T-cell (primary cell): ENCODE results near the gene SLC17A5. TPM values are rescaled to one million over a fixed set of nuclear protein-coding genes. Genes with fewer than 3 reads are reported as not detected.
"Not testable (repeated sequence)": the region's sequence is repeated elsewhere in the genome, so short reads cannot be mapped to it uniquely, and the experiment has no call there.

Source experiments
- ATAC-seq, 4 experiments: fragments of 200-7000 bp in 3 of 4; fragments of 150-1000 bp in 1 of 4; cut with Tn5 transposase; replicated peaks in 1 of 4; 1 replicate in 3 of 4; 2 replicates in 1 of 4; pipeline ENCODE4 v1.10.0; 2021; ENCODE audit warnings: moderate library complexity in 3 of 4, mild to moderate bottlenecking in 2 of 4, moderate number of reproducible peaks in 1 of 4
- CTCF ChIA-PET, 2 donors: fragments of 300-600 bp; sonication (Branson Sonifier 250); formaldehyde crosslinking; loops; one replicate each; lab custom pipeline; 2022; ENCODE audit warnings: antibody characterized with exemption in 2 of 2; lab: Charles Lee
- POLR2A ChIA-PET, 2 donors: fragments of 300-600 bp; sonication (Branson Sonifier 250); formaldehyde crosslinking; loops; one replicate each; lab custom pipeline; 2022; ENCODE audit warnings: antibody characterized with exemption in 2 of 2; lab: Charles Lee
- DNase-seq, 35 experiments: peaks; one replicate each; pipeline versions ENCODE4 v3.0.0 to v3.0.0-alpha.2; 2013 to 2023
- H3K27ac ChIP-seq: one replicate; pipeline ENCODE4 v1.5.1; 2013; ENCODE audit warnings: low read length
- H3K27me3 ChIP-seq, 2 experiments: replicated peaks in 1 of 2; 1 replicate in 1 of 2; 2 replicates in 1 of 2; pipeline versions ENCODE4 v1.6.1 to v1.7.0; 2013; ENCODE audit warnings: low read length in 1 of 2, mixed read lengths in 1 of 2; ENCODE audit not compliant: control insufficient read depth in 2 of 2, insufficient read depth in 2 of 2; ENCODE audit errors: extremely low read depth in 1 of 2
- H3K36me3 ChIP-seq, 2 donors: 1 replicate in 1 of 2; 2 replicates in 1 of 2; pipeline versions ENCODE4 v1.6.1 to v1.7.0; 2013; ENCODE audit warnings: low read length in 1 of 2; ENCODE audit not compliant: control insufficient read depth in 2 of 2, insufficient read depth in 1 of 2; ENCODE audit errors: extremely low read depth in 1 of 2
- H3K4me1 ChIP-seq, 2 experiments: 1 replicate in 1 of 2; 2 replicates in 1 of 2; pipeline versions ENCODE4 v1.6.1 to v1.7.0; 2013; ENCODE audit warnings: low read length in 2 of 2, mixed read lengths in 1 of 2; ENCODE audit not compliant: insufficient read depth in 2 of 2, control insufficient read depth in 1 of 2; ENCODE audit errors: extremely low read depth in 1 of 2
- H3K4me3 ChIP-seq, 2 donors: 1 replicate in 1 of 2; 2 replicates in 1 of 2; pipeline versions ENCODE4 v1.5.1 to v1.7.0; 2013; ENCODE audit warnings: mild to moderate bottlenecking in 2 of 2, low read length in 1 of 2, moderate library complexity in 1 of 2; ENCODE audit not compliant: control insufficient read depth in 1 of 2; ENCODE audit errors: extremely low read depth in 1 of 2
- H3K9me3 ChIP-seq: 2 replicates; pipeline ENCODE4 v1.7.0; 2013
- H3K27ac Mint-ChIP-seq, 2 donors: one replicate each; pipeline ENCODE4 v1.8.0; 2020 to 2021; ENCODE audit warnings: mild to moderate bottlenecking in 2 of 2, mixed read lengths in 2 of 2
- H3K27me3 Mint-ChIP-seq, 2 donors: one replicate each; pipeline ENCODE4 v1.8.0; 2021 to 2022; ENCODE audit warnings: mixed read lengths in 2 of 2
- H3K36me3 Mint-ChIP-seq: one replicate; pipeline ENCODE4 v1.8.0; 2021; ENCODE audit warnings: mixed read lengths
- H3K4me1 Mint-ChIP-seq, 3 donors: one replicate each; pipeline ENCODE4 v1.8.0; 2020 to 2022; ENCODE audit warnings: mixed read lengths in 3 of 3, mild to moderate bottlenecking in 1 of 3
- H3K4me3 Mint-ChIP-seq, 3 donors: one replicate each; pipeline ENCODE4 v1.8.0; 2020 to 2022; ENCODE audit warnings: mild to moderate bottlenecking in 3 of 3, mixed read lengths in 3 of 3, moderate library complexity in 3 of 3
- H3K9me3 Mint-ChIP-seq, 3 donors: one replicate each; pipeline ENCODE4 v1.8.0; 2020 to 2022; ENCODE audit warnings: mixed read lengths in 3 of 3
- WGBS: methylation state at CpG from one replicate; pipeline ENCODE4 v1.1.5; 2013; ENCODE audit warnings: missing lambda C conversion rate; ENCODE audit not compliant: insufficient coverage; 5-methylcytosine and 5-hydroxymethylcytosine counted together
- total RNA-seq, 35 experiments: library from RNA in 6 of 35; stranded (reverse) in 6 of 35; fragments of 120-200 nt in 1 of 35; gene quantifications; one replicate each; pipeline versions ENCODE4 v1.2.1 to v1.2.4 and lab custom pipeline; 2013 to 2026

Gene SLC17A5
- total RNA-seq, 5 donors from 2014 or later (not counting 1 experiment from before 2014, with no cell fraction given) = 6.4 to 15.0 (median 9.4) TPM

DNA sequence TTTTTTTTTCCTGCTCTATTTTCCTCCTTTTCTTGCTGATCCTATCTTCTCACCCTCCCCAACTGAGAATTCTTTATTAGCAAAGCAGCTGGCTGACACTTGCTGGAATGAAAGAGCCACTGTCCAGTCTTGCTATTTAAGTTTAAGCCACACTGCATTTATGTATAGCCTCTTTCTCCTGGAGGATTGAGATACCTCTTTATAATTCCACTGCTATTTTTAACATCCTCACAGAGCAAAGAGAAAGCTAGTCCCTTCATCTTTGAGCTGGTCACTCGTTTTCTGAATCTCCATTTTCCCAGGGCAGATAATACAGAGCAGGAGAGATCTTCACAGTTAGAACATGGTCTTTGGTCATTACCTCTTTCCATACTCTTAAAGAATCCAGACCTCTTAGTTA, 97.0 kb downstream of the SLC17A5 start:
- Mint-ChIP-seq H3K4me1 (peaks cover 0 to 3% (median 0%) of the 10 kb centered on the region in 3 donors), H3K27ac (no peak overlapping the region), H3K36me3 (no peaks in the 10 kb centered on the region), H3K9me3 (no peaks in the 10 kb centered on the region), H3K4me3 (no peak overlapping the region), H3K27me3 (no peaks in the 10 kb centered on the region)
- Histone ChIP-seq H3K4me1 (no peaks in the 10 kb centered on the region), H3K9me3 (no peaks in the 10 kb centered on the region), H3K27me3 (no peaks in the 10 kb centered on the region), H3K36me3 (no peaks in the 10 kb centered on the region), H3K27ac (no peak overlapping the region), H3K4me3 (no peak overlapping the region)
- ChIA-PET POLR2A (interaction anchor here in 1 of 2 donors (0.7 to 0.9 kb wide), 2 partner anchors 44 to 74 kb away, joined by 3 to 4 read pairs; no protein-coding TSS in a partner anchor), CTCF (interaction anchor here in 1 of 2 donors (0.8 to 1.4 kb wide), 3 partner anchors 8 to 29 kb away, joined by 3 to 7 read pairs (median 3); no protein-coding TSS in a partner anchor)
- no CpG with 5 or more reads among the region's 1 CpG for WGBS
- no peak for DNase-seq
- ATAC-seq = no peak

GRCh38 chr6:73555380-73555949, 98.3 kb downstream of the SLC17A5 start:
- H3K27ac ChIP-seq, H3K4me1 Mint-ChIP-seq, ATAC-seq, POLR2A ChIA-PET, DNase-seq, H3K36me3 ChIP-seq, H3K27me3 ChIP-seq, H3K27me3 Mint-ChIP-seq, H3K36me3 Mint-ChIP-seq, H3K4me3 ChIP-seq, H3K9me3 ChIP-seq, H3K27ac Mint-ChIP-seq, H3K4me1 ChIP-seq, H3K9me3 Mint-ChIP-seq, H3K4me3 Mint-ChIP-seq: not testable (repeated sequence)
- CTCF ChIA-PET = interaction anchor here in 1 of 2 donors (0.7 kb wide), 1 partner anchor 42 kb away, joined by 4 read pairs; no protein-coding TSS in a partner anchor
- WGBS = 100% methylated on average over 1 of the region's 11 CpGs

GRCh38 chr6:73551115-73551514, 102.7 kb downstream of the SLC17A5 start:
- 100% methylated on average over 1 of the region's 4 CpGs for WGBS
- POLR2A ChIA-PET, CTCF ChIA-PET: not testable (repeated sequence)

DNA sequence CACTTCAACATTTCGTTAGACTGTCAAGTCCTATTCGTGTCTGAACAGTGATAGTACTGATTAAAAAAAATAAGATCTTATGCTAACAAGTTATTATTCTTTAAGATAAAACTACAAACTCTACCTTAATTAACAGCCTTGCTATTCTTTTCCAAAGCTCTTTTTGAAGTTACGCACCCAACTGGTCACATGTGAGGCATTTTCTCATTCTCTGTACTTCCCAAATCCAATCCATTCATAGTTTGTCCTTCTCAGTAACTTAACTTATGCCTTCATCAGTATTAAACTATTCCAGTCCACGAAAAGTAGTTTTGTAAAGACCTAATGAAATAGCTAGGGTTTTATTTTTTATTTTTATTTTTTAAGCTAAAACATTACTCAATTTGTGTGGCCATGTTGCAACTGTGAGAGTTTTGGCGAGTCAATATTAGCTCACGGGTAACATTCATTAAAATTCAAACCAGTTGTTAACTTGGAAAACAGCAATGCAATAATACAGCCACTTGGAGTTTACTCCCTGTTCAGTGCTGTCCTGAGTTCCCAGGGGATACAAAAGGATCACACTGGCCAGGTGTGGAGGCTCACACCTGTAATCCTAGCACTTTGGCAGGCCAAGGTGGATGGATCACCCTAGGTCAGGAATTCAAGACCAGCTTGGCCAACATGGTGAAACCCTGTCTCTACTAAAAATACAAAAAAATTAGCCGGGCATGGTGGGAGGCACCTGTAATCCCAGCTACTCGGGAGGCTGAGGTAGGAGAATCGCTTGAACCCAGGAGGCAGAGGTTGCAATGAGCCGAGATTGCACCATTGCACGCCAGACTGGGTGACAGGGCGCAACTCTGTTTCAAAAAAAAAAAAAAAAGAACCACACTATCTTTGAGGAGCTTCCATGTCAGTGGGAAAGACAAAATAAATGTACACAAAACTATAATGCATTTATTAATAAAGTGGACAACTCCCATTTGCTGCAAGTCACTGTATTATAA, 105.0 kb downstream of the SLC17A5 start:
- ATAC-seq = no peak
- Mint-ChIP-seq H3K36me3 (no peaks in the 10 kb centered on the region), H3K27me3 (no peaks in the 10 kb centered on the region), H3K9me3 (no peaks in the 10 kb centered on the region), H3K27ac (no peak overlapping the region), H3K4me1 (no peaks in the 10 kb centered on the region), H3K4me3 (no peak overlapping the region)
- CTCF ChIA-PET = interaction anchor here (0.6 to 1.0 kb wide), 4 partner anchors 9 to 659 kb away, joined by 3 read pairs; no protein-coding TSS in a partner anchor
- peaks cover 0 to 2% of the 10 kb centered on the region in 2 experiments for H3K27me3 ChIP-seq
- H3K36me3 ChIP-seq = no peaks in the 10 kb centered on the region
- H3K9me3 ChIP-seq = no peaks in the 10 kb centered on the region
- POLR2A ChIA-PET = interaction anchor here in 1 of 2 donors (0.6 to 0.7 kb wide), 3 partner anchors 21 to 93 kb away, joined by 5 to 8 read pairs (median 7); no protein-coding TSS in a partner anchor
- no peak overlapping the region for H3K27ac ChIP-seq
- no peaks in the 10 kb centered on the region for H3K4me1 ChIP-seq
- 78% methylated on average over 3 of the region's 12 CpGs for WGBS
- H3K4me3 ChIP-seq = no peak overlapping the region
- no peak for DNase-seq

More at GRCh38 chr6:73551115-73551514, 102.7 kb downstream of the SLC17A5 start:
- H3K36me3 Mint-ChIP-seq, H3K36me3 ChIP-seq, H3K4me3 Mint-ChIP-seq, H3K9me3 ChIP-seq, H3K27ac Mint-ChIP-seq, H3K27ac ChIP-seq, H3K4me3 ChIP-seq, H3K9me3 Mint-ChIP-seq, H3K27me3 Mint-ChIP-seq, H3K27me3 ChIP-seq, DNase-seq, ATAC-seq, H3K4me1 ChIP-seq, H3K4me1 Mint-ChIP-seq: not testable (repeated sequence)

DNA sequence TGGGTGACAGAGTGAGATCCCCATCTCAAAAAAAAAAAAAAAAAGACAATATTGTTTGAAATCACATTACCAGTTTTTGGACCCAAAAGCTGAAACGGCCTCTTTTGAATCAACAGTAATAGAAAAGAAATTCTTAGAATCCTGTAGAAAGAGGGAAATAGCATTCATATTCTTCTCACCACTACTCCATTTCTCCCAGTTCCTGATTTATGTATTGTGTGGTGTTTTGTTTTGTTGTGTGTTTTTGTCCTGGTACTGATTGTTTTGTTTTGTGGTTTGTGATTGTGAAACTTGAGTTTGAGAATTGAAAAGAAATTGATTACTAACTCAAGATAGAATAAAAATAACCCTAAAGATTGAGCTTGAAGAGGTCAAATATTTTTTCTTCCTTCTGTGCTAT, 106.8 kb downstream of the SLC17A5 start:
- H3K9me3 ChIP-seq = no peaks in the 10 kb centered on the region
- peaks cover 0 to 2% of the 10 kb centered on the region in 2 experiments for H3K27me3 ChIP-seq
- POLR2A ChIA-PET = interaction anchor here in 1 of 2 donors (0.6 kb wide), 1 partner anchor 55 kb away, joined by 6 read pairs; no protein-coding TSS in a partner anchor
- no peaks in the 10 kb centered on the region for H3K36me3 ChIP-seq
- H3K4me3 Mint-ChIP-seq = no peak overlapping the region
- H3K4me1 Mint-ChIP-seq = no peaks in the 10 kb centered on the region
- H3K4me3 ChIP-seq = no peak overlapping the region
- no peaks in the 10 kb centered on the region for H3K27me3 Mint-ChIP-seq
- no peaks in the 10 kb centered on the region for H3K4me1 ChIP-seq
- no peak overlapping the region for H3K27ac Mint-ChIP-seq
- no peaks in the 10 kb centered on the region for H3K36me3 Mint-ChIP-seq
- no peak overlapping the region for H3K27ac ChIP-seq
- CTCF ChIA-PET = interaction anchor here in 1 of 2 donors (1.1 kb wide), 1 partner anchor 10 kb away, joined by 7 read pairs; no protein-coding TSS in a partner anchor
- WGBS = no CpG with 5 or more reads among the region's 1 CpG
- no peak for DNase-seq
- ATAC-seq = no peak
- no peaks in the 10 kb centered on the region for H3K9me3 Mint-ChIP-seq
